Measurements from ENCODE around the gene NANP. TPM values are rescaled to one million over a fixed set of nuclear protein-coding genes. Genes with fewer than 3 reads are reported as not detected.

Gene NANP
- total RNA-seq, 1 experiment from 2014 or later: 7.1 TPM

DNA sequence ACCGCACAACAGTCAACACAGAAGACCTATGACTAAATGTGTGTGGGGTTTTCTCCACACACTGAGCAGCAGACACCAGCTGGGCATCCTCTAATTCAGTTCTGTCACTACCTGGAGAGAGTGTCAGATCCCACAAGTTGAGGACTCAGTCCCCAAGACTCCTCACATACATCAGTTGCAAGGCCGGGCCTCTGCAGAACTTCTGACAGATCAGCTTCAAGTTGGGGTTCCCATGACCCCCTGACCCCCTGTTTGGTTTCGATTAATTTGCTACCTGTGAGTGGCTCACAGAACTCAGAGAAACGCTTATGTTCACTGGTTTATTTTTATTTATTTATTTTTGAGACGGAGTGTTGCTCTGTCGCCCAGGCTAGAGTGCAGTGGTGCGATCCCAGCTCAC lies 35.3 kb downstream of the NANP start:
- Histone ChIP-seq H2BK120ac (ENCODE audit: low read depth, low read length, poor library complexity, severe bottlenecking) (no peak overlapping the region), H3K79me1 (ENCODE audit: insufficient read depth, low read depth, low read length, poor library complexity, severe bottlenecking) (no peaks in the 10 kb centered on the region), H3K23ac (ENCODE audit: insufficient read length, low read depth, low read length) (no peak overlapping the region), H2BK15ac (ENCODE audit: low read depth, low read length) (no peak overlapping the region), H3K56ac (ENCODE audit: insufficient read length, low read depth, low read length) (no peak overlapping the region), H2BK20ac (ENCODE audit: low read depth, low read length, poor library complexity, severe bottlenecking) (no peak overlapping the region), H3K23me2 (ENCODE audit: insufficient read length, low read depth, low read length, poor library complexity, severe bottlenecking) (peaks cover 4% of the 10 kb centered on the region), H4K5ac (ENCODE audit: insufficient read length, low read depth, low read length) (no peak overlapping the region), H3K27ac (ENCODE audit: insufficient read length, low read depth, low read length) (no peak overlapping the region), H3K9me3 (ENCODE audit: control insufficient read depth, low read depth, low read length) (no peaks in the 10 kb centered on the region), H3T11ph (ENCODE audit: low read length) (no peak overlapping the region), H4K20me1 (ENCODE audit: control insufficient read depth, insufficient read depth, insufficient read length) (no peaks in the 10 kb centered on the region), H3K9ac (ENCODE audit: extremely low read depth, insufficient read length, low read length) (no peak overlapping the region), H3K27me3 (ENCODE audit: insufficient read depth, low read length) (no peaks in the 10 kb centered on the region), H2AK5ac (ENCODE audit: insufficient read length, low read length) (no peak overlapping the region), H3K18ac (ENCODE audit: insufficient read length, low read depth, low read length) (no peak overlapping the region), H3K79me2 (ENCODE audit: insufficient read depth, low read length) (peaks cover 2% of the 10 kb centered on the region; the same call in 1 of the 2 replicates), H3K4me1 (ENCODE audit: insufficient read depth, low read length) (no peaks in the 10 kb centered on the region), H3K4me2 (ENCODE audit: insufficient read depth, insufficient read length, low read length) (no peak overlapping the region), H4K8ac (replicated peaks; ENCODE audit: insufficient read length, low read depth, low read length) (no peak overlapping the region), H2AFZ (ENCODE audit: low read length) (no peak overlapping the region), H2BK12ac (ENCODE audit: insufficient read length, low read depth, low read length) (no peak overlapping the region), H3K4ac (ENCODE audit: low read depth, low read length) (no peak overlapping the region), H3K14ac (ENCODE audit: insufficient read depth, low read length) (no peak overlapping the region), H2BK5ac (ENCODE audit: insufficient read length, low read length) (no peak overlapping the region), H4K91ac (ENCODE audit: insufficient read length, low read depth, low read length) (no peak overlapping the region)
- TF ChIP-seq, protein P1, sequence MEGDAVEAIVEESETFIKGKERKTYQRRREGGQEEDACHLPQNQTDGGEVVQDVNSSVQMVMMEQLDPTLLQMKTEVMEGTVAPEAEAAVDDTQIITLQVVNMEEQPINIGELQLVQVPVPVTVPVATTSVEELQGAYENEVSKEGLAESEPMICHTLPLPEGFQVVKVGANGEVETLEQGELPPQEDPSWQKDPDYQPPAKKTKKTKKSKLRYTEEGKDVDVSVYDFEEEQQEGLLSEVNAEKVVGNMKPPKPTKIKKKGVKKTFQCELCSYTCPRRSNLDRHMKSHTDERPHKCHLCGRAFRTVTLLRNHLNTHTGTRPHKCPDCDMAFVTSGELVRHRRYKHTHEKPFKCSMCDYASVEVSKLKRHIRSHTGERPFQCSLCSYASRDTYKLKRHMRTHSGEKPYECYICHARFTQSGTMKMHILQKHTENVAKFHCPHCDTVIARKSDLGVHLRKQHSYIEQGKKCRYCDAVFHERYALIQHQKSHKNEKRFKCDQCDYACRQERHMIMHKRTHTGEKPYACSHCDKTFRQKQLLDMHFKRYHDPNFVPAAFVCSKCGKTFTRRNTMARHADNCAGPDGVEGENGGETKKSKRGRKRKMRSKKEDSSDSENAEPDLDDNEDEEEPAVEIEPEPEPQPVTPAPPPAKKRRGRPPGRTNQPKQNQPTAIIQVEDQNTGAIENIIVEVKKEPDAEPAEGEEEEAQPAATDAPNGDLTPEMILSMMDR (conservative IDR thresholded peaks at IDR 0.05): no peak
- H3K36me3 Mint-ChIP-seq (ENCODE audit: insufficient read depth in 1 of 3, low read depth in 3 of 3): peaks cover 4 to 7% (median 6%) of the 10 kb centered on the region in 3 experiments
- DNase-seq: no peak
- H3K27me3 Mint-ChIP-seq (ENCODE audit: low read depth): no peaks in the 10 kb centered on the region; the same call in 1 of the 2 replicates
- peaks cover 0 to 2% of the 10 kb centered on the region in 2 experiments; a peak in 2 of 5 replicates for H3K9me3 Mint-ChIP-seq
- WGBS (ENCODE audit: extremely low coverage, insufficient read length, low lambda C conversion rate): no CpG with 5 or more reads among the region's 7 CpGs
- H3K27ac Mint-ChIP-seq: no peak overlapping the region
- H3K4me3 Mint-ChIP-seq: no peak overlapping the region
- H3K4me1 Mint-ChIP-seq: peaks cover 8 to 18% of the 10 kb centered on the region in 2 experiments
